ENCODE results near the gene ALOX12B.
A peak's percentile ranks its signal among the peaks of the same experiment; 100 is the strongest.

ALOX12B gene

DNA sequence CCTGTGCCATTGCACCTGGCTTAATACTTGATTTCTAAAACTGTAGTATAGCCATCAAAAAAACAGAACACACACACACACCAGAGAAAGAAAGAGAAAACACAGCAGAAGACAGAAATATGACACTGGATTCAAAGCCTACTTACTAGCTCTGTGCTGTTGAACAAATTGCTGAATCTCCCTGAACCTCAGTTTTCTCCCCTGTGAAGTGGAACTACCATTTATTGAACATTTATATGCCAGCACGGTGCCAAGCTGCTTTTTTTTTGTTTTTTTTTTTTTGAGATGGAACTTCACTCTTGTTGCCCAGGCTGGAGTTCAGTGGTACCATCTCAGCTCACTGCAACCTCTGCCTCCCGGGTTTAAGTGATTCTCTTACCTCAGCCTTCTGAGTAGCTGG lies 13.2 kb upstream of the ALOX12B start:
- DNase-seq (ENCODE audit: low spot score) = no peak
- in situ Hi-C loops (cut with MboI; ENCODE audit: low pct_unique_long_range_greater_than_20kb, low sequenced_read_pairs, unreplicated experiment) = no loop called here
- no peak for TF ChIP-seq CTCF (IDR thresholded peaks at IDR 0.05; ENCODE audit: extremely low read depth, insufficient read depth, missing control alignments)

DNA sequence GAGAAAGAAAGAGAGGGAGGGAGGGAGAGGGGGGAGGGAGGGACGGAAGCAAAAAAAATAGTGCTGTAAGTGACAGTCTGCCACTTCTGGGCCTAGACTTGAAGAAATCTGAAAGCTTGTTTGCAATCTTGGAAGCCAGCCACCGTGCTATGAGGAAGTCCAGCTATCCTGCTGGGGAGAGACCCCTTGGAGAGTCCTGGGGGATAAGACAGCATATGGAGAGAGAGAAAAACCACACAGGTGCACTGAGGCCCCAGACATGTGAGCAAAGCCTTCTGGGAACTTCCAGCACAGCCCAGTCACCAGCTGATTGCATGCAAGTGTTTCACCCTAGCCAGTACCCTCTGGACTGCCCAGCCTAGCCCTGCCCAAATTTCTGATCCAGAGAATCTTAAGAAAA lies 12.6 kb upstream of the ALOX12B start:
- DNase-seq (ENCODE audit: low spot score) = no peak
- in situ Hi-C loops (cut with MboI; ENCODE audit: low pct_unique_long_range_greater_than_20kb, low sequenced_read_pairs, unreplicated experiment) = no loop called here
- TF ChIP-seq CTCF (IDR thresholded peaks at IDR 0.05; ENCODE audit: extremely low read depth, insufficient read depth, missing control alignments) = no peak

DNA sequence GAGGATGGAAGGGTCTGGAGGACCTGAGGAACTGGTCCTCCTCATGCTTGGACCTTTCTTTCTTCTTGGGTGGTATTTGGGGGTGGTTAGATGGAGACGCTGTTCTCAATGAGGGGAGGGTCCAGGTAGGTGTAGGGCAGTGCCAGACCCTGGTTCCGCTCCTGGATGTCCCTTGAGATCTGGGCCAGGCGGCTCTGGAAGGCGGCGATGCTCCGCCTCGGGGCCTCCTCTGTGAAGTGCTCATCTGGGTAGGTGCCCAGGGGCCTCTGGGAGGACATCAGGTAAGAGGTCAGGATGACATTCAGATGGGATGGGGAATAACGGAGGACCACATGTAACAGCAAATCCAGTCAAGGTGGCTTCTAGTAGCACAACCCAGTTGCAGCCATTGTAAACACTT lies 9.0 kb upstream of the ALOX12B start:
- in situ Hi-C loops (cut with MboI; ENCODE audit: low pct_unique_long_range_greater_than_20kb, low sequenced_read_pairs, unreplicated experiment) = no loop called here
- TF ChIP-seq CTCF (IDR thresholded peaks at IDR 0.05; ENCODE audit: extremely low read depth, insufficient read depth, missing control alignments) = no peak
- DNase-seq (ENCODE audit: low spot score) = no peak

GRCh38 chr17:8095361-8095760 lies 7.8 kb upstream of the ALOX12B start:
- in situ Hi-C loops (cut with MboI; ENCODE audit: low pct_unique_long_range_greater_than_20kb, low sequenced_read_pairs, unreplicated experiment) = no loop called here
- no peak for TF ChIP-seq CTCF (IDR thresholded peaks at IDR 0.05; ENCODE audit: extremely low read depth, insufficient read depth, missing control alignments)
- no peak for DNase-seq (ENCODE audit: low spot score)

DNA sequence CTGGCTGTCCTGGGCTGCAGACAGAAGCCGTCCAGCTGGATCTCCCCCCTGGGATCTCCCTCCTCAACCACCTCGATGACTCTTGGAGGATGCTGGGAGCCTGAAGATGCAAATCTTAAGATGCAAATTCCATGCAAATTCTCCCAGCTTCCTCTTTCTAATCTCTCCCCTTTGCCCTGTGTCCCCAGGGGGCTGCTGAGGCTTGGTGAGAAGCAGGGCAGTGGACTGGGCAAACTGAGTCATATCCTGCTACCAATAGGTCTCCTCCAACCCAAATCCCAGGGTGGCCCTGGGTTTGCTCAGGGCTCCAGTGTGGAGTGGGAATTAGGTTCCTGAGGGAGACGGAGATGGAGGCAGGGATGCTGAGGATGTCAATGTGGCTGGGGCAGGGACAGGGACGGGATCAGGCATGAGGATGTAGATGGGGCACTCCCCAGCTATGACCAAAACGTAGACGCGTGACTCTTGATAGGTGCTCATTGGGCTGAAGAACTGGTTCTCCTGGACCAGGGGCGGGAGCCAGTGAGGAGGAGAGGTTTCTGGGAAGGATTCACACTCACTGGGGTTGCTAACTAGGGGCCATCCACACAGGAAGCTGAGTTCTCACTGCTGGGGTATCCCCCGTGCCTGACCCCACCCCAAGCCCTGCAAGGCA lies 3.6 kb upstream of the ALOX12B start:
- peak; percentile 74 for DNase-seq (ENCODE audit: low spot score)
- in situ Hi-C loops (cut with MboI; ENCODE audit: low pct_unique_long_range_greater_than_20kb, low sequenced_read_pairs, unreplicated experiment) = no loop called here
- no peak for TF ChIP-seq CTCF (IDR thresholded peaks at IDR 0.05; ENCODE audit: extremely low read depth, insufficient read depth, missing control alignments)

DNA sequence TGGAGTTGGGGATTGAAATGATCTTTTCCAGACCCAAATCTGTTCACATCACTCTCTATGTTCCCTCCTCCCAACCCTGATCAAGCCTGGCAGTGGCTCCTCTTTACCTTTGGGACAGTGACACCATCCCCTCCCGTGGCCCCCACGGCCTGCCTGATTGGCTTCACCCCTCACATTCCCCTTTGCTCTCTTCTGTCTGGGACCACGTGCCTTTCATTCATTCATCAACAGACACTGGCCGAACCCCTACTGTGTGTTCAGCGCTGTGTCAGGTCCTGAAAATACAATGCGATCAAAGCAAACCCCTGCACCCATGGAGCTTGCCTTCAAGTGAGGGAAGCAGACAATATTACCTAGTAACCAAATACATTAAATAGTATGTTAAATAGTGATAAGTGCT lies 2.2 kb upstream of the ALOX12B start:
- no peak for TF ChIP-seq CTCF (IDR thresholded peaks at IDR 0.05; ENCODE audit: extremely low read depth, insufficient read depth, missing control alignments)
- in situ Hi-C loops (cut with MboI; ENCODE audit: low pct_unique_long_range_greater_than_20kb, low sequenced_read_pairs, unreplicated experiment) = no loop called here
- no peak for DNase-seq (ENCODE audit: low spot score)

GRCh38 chr17:8087952-8088230 lies 375 bp upstream of the ALOX12B start:
- TF ChIP-seq CTCF (IDR thresholded peaks at IDR 0.05; ENCODE audit: extremely low read depth, insufficient read depth, missing control alignments) = no peak
- in situ Hi-C loops (cut with MboI; ENCODE audit: low pct_unique_long_range_greater_than_20kb, low sequenced_read_pairs, unreplicated experiment) = no loop called here
- DNase-seq (ENCODE audit: low spot score) = no peak

All from GM13977 (cell line).